Right atrium auricular region (tissue), 2 donors: Measurements from ENCODE around the gene GABRG3. TPM values are rescaled to one million over a fixed set of nuclear protein-coding genes. Genes with fewer than 3 reads are reported as not detected.
A peak's percentile ranks its signal among the peaks of the same experiment; 100 is the strongest.

Experiments used
- DNase-seq: peaks from one replicate; pipeline ENCODE4 v3.0.0-alpha.2; 2019; ENCODE audit warnings: low spot score
- H3K27ac ChIP-seq, 2 donors: fragments of 200-600 bp; sonication (generic); 1 replicate in 1 of 2; 2 replicates in 1 of 2; pipeline ENCODE4 v1.5.1; 2016 to 2019
- H3K27me3 ChIP-seq, 2 donors: fragments of 200-600 bp; sonication (generic); one replicate each; pipeline versions ENCODE4 v1.5.1 to v1.6.0; 2017 to 2019
- H3K36me3 ChIP-seq: fragments of 200-600 bp; sonication (generic); one replicate; pipeline ENCODE4 v1.5.1; 2016
- H3K4me1 ChIP-seq, 2 donors: fragments of 200-600 bp; sonication (generic); one replicate each; pipeline versions ENCODE4 v1.5.1 to v1.6.0; 2017 to 2019
- H3K4me3 ChIP-seq, 2 donors: fragments of 200-600 bp; sonication (generic); 1 replicate in 1 of 2; 2 replicates in 1 of 2; pipeline ENCODE4 v1.5.1; 2017 to 2019; ENCODE audit warnings: mild to moderate bottlenecking in 1 of 2, moderate library complexity in 1 of 2
- H3K9me3 ChIP-seq, 2 donors: fragments of 200-600 bp; sonication (generic); one replicate each; pipeline ENCODE4 v1.5.1; 2019
- CTCF ChIP-seq, 2 donors: fragments of 200-600 bp; sonication (generic); IDR thresholded peaks; one replicate each; pipeline ENCODE4 v1.5.1; 2019; ENCODE audit warnings: antibody characterized with exemption in 2 of 2
- total RNA-seq, 2 donors: library from RNA; depleted of rRNA; stranded (reverse); fragments of >200 nt; gene quantifications; one replicate each; pipeline ENCODE4 v1.1.0, GENCODE V29; 2016

GABRG3 gene
- total RNA-seq, 2 donors from 2014 or later = not detected

- no peaks in the 10 kb centered on the region for H3K9me3 ChIP-seq
- no peaks in the 10 kb centered on the region for H3K27me3 ChIP-seq
- no peaks in the 10 kb centered on the region for H3K4me1 ChIP-seq
- no peak overlapping the region for H3K27ac ChIP-seq
- H3K4me3 ChIP-seq = no peak overlapping the region
- no peak for DNase-seq
- TF ChIP-seq CTCF (IDR thresholded peaks at IDR 0.05) = no peak
- H3K36me3 ChIP-seq = no peaks in the 10 kb centered on the region
Observed at GRCh38 chr15:27027229-27027628, 56.2 kb downstream of the GABRG3 start.

GRCh38 chr15:27028858-27029477, 58.0 kb downstream of the GABRG3 start:
- DNase-seq = no peak
- H3K4me3 ChIP-seq = no peak overlapping the region
- H3K27ac ChIP-seq = no peak overlapping the region
- no peak for TF ChIP-seq CTCF (IDR thresholded peaks at IDR 0.05)
- H3K9me3 ChIP-seq = no peaks in the 10 kb centered on the region
- no peaks in the 10 kb centered on the region for H3K36me3 ChIP-seq
- no peaks in the 10 kb centered on the region for H3K27me3 ChIP-seq
- H3K4me1 ChIP-seq = no peaks in the 10 kb centered on the region

GRCh38 chr15:27036210-27036609, 65.2 kb downstream of the GABRG3 start:
- TF ChIP-seq CTCF (IDR thresholded peaks at IDR 0.05) = no peak
- no peaks in the 10 kb centered on the region for H3K9me3 ChIP-seq
- DNase-seq = peak; percentile 32
- no peaks in the 10 kb centered on the region for H3K27me3 ChIP-seq
- H3K36me3 ChIP-seq = no peaks in the 10 kb centered on the region
- H3K4me1 ChIP-seq = no peaks in the 10 kb centered on the region
- no peak overlapping the region for H3K4me3 ChIP-seq
- H3K27ac ChIP-seq = no peak overlapping the region

- no peaks in the 10 kb centered on the region for H3K27me3 ChIP-seq
- no peaks in the 10 kb centered on the region for H3K36me3 ChIP-seq
- H3K4me3 ChIP-seq = no peak overlapping the region
- H3K9me3 ChIP-seq = no peaks in the 10 kb centered on the region
- no peak overlapping the region for H3K27ac ChIP-seq
- DNase-seq = peak; percentile 23
- TF ChIP-seq CTCF (IDR thresholded peaks at IDR 0.05) = no peak
- no peaks in the 10 kb centered on the region for H3K4me1 ChIP-seq
Observed at GRCh38 chr15:27037501-27037900, 66.5 kb downstream of the GABRG3 start.

- Histone ChIP-seq H3K4me1 (no peaks in the 10 kb centered on the region), H3K4me3 (no peak overlapping the region), H3K36me3 (no peaks in the 10 kb centered on the region), H3K27me3 (no peaks in the 10 kb centered on the region), H3K27ac (no peak overlapping the region), H3K9me3 (no peaks in the 10 kb centered on the region)
- peak; percentile 44 for DNase-seq
- no peak for TF ChIP-seq CTCF (IDR thresholded peaks at IDR 0.05)
Observed at GRCh38 chr15:27039152-27039551, 68.2 kb downstream of the GABRG3 start.

GRCh38 chr15:27042230-27042629, 71.2 kb downstream of the GABRG3 start:
- Histone ChIP-seq H3K36me3 (no peaks in the 10 kb centered on the region), H3K4me3 (no peak overlapping the region), H3K4me1 (no peaks in the 10 kb centered on the region), H3K27ac (no peak overlapping the region), H3K27me3 (no peaks in the 10 kb centered on the region), H3K9me3 (no peaks in the 10 kb centered on the region)
- TF ChIP-seq CTCF (IDR thresholded peaks at IDR 0.05) = no peak
- peak; percentile 42 for DNase-seq
